Tibial nerve (tissue), 4 donors: Measurements from ENCODE around the gene RIMS3.
"Not testable (repeated sequence)": the region's sequence is repeated elsewhere in the genome, so short reads cannot be mapped to it uniquely, and the experiment has no call there.

Experiments
- EP300 ChIP-seq, 2 donors: sonication (generic); formaldehyde crosslinking; IDR thresholded peaks; one replicate each; pipeline ENCODE4 v1.6.1; 2017; ENCODE audit warnings: antibody characterized with exemption in 2 of 2, mild to moderate bottlenecking in 1 of 2
- TF ChIP-seq, protein P1 (sequence below), 5 experiments: fragments of 200-600 bp in 3 of 5; fragments of 450-650 bp in 2 of 5; sonication (generic) in 3 of 5; IDR thresholded peaks; one replicate each; pipeline ENCODE4 v1.5.1; 2016 to 2019; ENCODE audit warnings: antibody characterized with exemption in 5 of 5, mild to moderate bottlenecking in 3 of 5, moderate library complexity in 2 of 5

DNA sequence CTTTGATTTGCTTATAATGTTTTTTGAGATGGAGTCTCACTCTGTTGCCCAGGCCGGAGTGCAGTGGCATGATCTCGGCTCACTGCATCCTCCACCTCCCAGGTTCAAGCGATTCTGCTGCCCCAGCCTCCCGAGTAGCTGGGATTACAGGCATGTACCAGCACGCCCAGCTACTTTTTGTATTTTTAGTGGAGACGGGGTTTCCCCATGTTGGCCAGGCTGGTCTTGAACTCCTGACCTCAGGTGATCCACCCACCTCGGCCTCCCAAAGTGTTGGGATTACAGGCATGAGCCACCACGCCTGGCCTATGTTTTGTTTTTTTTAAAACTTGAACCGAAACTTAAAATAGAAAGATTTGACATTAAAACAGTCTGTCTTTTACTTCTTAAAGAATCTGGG is 37.3 kb upstream of the RIMS3 start:
- TF ChIP-seq, protein P1, sequence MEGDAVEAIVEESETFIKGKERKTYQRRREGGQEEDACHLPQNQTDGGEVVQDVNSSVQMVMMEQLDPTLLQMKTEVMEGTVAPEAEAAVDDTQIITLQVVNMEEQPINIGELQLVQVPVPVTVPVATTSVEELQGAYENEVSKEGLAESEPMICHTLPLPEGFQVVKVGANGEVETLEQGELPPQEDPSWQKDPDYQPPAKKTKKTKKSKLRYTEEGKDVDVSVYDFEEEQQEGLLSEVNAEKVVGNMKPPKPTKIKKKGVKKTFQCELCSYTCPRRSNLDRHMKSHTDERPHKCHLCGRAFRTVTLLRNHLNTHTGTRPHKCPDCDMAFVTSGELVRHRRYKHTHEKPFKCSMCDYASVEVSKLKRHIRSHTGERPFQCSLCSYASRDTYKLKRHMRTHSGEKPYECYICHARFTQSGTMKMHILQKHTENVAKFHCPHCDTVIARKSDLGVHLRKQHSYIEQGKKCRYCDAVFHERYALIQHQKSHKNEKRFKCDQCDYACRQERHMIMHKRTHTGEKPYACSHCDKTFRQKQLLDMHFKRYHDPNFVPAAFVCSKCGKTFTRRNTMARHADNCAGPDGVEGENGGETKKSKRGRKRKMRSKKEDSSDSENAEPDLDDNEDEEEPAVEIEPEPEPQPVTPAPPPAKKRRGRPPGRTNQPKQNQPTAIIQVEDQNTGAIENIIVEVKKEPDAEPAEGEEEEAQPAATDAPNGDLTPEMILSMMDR (IDR thresholded peaks at IDR 0.05), result not testable (repeated sequence)
- TF ChIP-seq EP300 (IDR thresholded peaks at IDR 0.05), result not testable (repeated sequence)
